IMR-90 (cell line): Measurements from ENCODE around the gene ANGPTL7. TPM values are rescaled to one million over a fixed set of nuclear protein-coding genes. Genes with fewer than 3 reads are reported as not detected.
A peak's percentile ranks its signal among the peaks of the same experiment; 100 is the strongest.

Experiments used
- ATAC-seq: fragments of 200-7000 bp; cut with Tn5 transposase; 2 replicates; pipeline ENCODE4 v1.9.1; 2020; ENCODE audit warnings: low read depth, mild to moderate bottlenecking, moderate library complexity
- BruUV-seq: library from RNA; stranded (reverse); fragments of 400-500 nt; replicated peaks from 2 replicates; lab custom pipeline; 2021; lab: Mats Ljungman, UMichigan
- CTCF ChIA-PET: fragments of 300-600 bp; formaldehyde crosslinking; extraction: SDS; loops from one replicate; lab custom pipeline; 2021; ENCODE audit warnings: antibody characterized with exemption; lab: Yijun Ruan, JAX
- POLR2A ChIA-PET: fragments of 300-600 bp; sonication (Branson Sonifier 250); formaldehyde crosslinking; loops from one replicate; lab custom pipeline; 2022; ENCODE audit warnings: antibody characterized with exemption; ENCODE audit not compliant: unreplicated experiment; lab: Charles Lee
- DNase-seq: peaks from one replicate; pipeline ENCODE4 v3.0.0; 2013
- H2AFZ ChIP-seq: replicated peaks from 2 replicates; pipeline ENCODE3; 2013; ENCODE audit warnings: low read length, mild to moderate bottlenecking; ENCODE audit not compliant: poor library complexity
- H2AK5ac ChIP-seq: 2 replicates; pipeline ENCODE4 v1.6.1; 2013; ENCODE audit warnings: low read depth, low read length, inconsistent platforms
- H2AK9ac ChIP-seq: replicated peaks from 2 replicates; pipeline ENCODE3; 2013; ENCODE audit warnings: mild to moderate bottlenecking, low read depth, low read length, moderate library complexity; ENCODE audit not compliant: poor library complexity
- H2BK120ac ChIP-seq: 2 replicates; pipeline ENCODE4 v1.6.1; 2013; ENCODE audit warnings: low read depth, low read length, inconsistent platforms
- H2BK15ac ChIP-seq: 3 replicates; pipeline ENCODE4 v1.6.1; 2013; ENCODE audit warnings: low read depth, low read length, inconsistent platforms
- H2BK20ac ChIP-seq: 2 replicates; pipeline ENCODE4 v1.6.1; 2013; ENCODE audit warnings: low read depth, mild to moderate bottlenecking, inconsistent platforms, low read length, moderate library complexity
- H2BK5ac ChIP-seq: 2 replicates; pipeline ENCODE4 v1.6.1; 2013; ENCODE audit warnings: mild to moderate bottlenecking, low read depth, low read length, inconsistent platforms; ENCODE audit not compliant: poor library complexity, severe bottlenecking
- H3K14ac ChIP-seq: replicated peaks from 2 replicates; pipeline ENCODE4 v1.6.1; 2013; ENCODE audit warnings: low read depth, low read length, inconsistent platforms
- H3K18ac ChIP-seq: 2 replicates; pipeline ENCODE4 v1.6.1; 2013; ENCODE audit warnings: low read depth, low read length, control low read depth
- H3K23ac ChIP-seq: 2 replicates; pipeline ENCODE4 v1.6.1; 2013; ENCODE audit warnings: low read depth, low read length, inconsistent platforms
- H3K27ac ChIP-seq: 2 replicates; pipeline ENCODE4 v1.5.1; 2013; ENCODE audit warnings: mild to moderate bottlenecking, control low read depth, low read length; ENCODE audit not compliant: insufficient read depth
- H3K27me3 ChIP-seq: 2 replicates; pipeline ENCODE4 v1.6.1; 2013; ENCODE audit warnings: low read length; ENCODE audit not compliant: control insufficient read depth, insufficient read depth
- H3K36me3 ChIP-seq: 2 replicates; pipeline ENCODE4 v1.6.1; 2013; ENCODE audit warnings: low read length, mixed read lengths; ENCODE audit not compliant: control insufficient read depth, insufficient read depth
- H3K4ac ChIP-seq: 2 replicates; pipeline ENCODE4 v1.6.1; 2013; ENCODE audit warnings: low read depth, low read length, inconsistent platforms
- H3K4me1 ChIP-seq: 2 replicates; pipeline ENCODE4 v1.6.1; 2013; ENCODE audit warnings: low read length, mixed read lengths; ENCODE audit not compliant: control insufficient read depth, insufficient read depth
- H3K4me2 ChIP-seq: 2 replicates; pipeline ENCODE4 v1.6.1; 2013; ENCODE audit warnings: low read depth, mild to moderate bottlenecking, control low read depth, low read length, moderate library complexity
- H3K4me3 ChIP-seq: 2 replicates; pipeline ENCODE4 v1.5.1; 2013; ENCODE audit warnings: low read depth, mild to moderate bottlenecking, control low read depth, low read length, moderate library complexity; ENCODE audit not compliant: insufficient read depth
- H3K56ac ChIP-seq: 2 replicates; pipeline ENCODE4 v1.6.1; 2013; ENCODE audit warnings: low read length, inconsistent platforms; ENCODE audit not compliant: insufficient read depth; ENCODE audit errors: extremely low read depth
- H3K79me1 ChIP-seq, 2 experiments: 2 replicates each; pipeline ENCODE4 v1.6.1; 2013; ENCODE audit warnings: low read length in 2 of 2, inconsistent platforms in 1 of 2, low read depth in 1 of 2
- H3K9ac ChIP-seq: 2 replicates; pipeline ENCODE4 v1.6.1; 2013; ENCODE audit warnings: low read depth, low read length, control low read depth
- H3K9me1 ChIP-seq: 2 replicates; pipeline ENCODE4 v1.6.1; 2013; ENCODE audit warnings: low read length, inconsistent platforms; ENCODE audit not compliant: insufficient read depth
- H3K9me3 ChIP-seq: 2 replicates; pipeline ENCODE4 v1.6.1; 2013; ENCODE audit warnings: low read length; ENCODE audit not compliant: control insufficient read depth, insufficient read depth
- H4K20me1 ChIP-seq: 2 replicates; pipeline ENCODE4 v1.6.1; 2013; ENCODE audit warnings: low read length, inconsistent platforms; ENCODE audit not compliant: insufficient read depth
- H4K5ac ChIP-seq: 2 replicates; pipeline ENCODE4 v1.6.1; 2013; ENCODE audit warnings: mild to moderate bottlenecking, low read depth, low read length, control low read depth
- H4K8ac ChIP-seq, 2 experiments: 2 replicates each; pipeline ENCODE4 v1.6.1; 2013; ENCODE audit warnings: low read depth in 2 of 2, low read length in 2 of 2, control low read depth in 1 of 2, inconsistent platforms in 1 of 2
- H4K91ac ChIP-seq: 2 replicates; pipeline ENCODE4 v1.6.1; 2013; ENCODE audit warnings: low read depth, low read length, inconsistent platforms; ENCODE audit not compliant: insufficient read depth
- BHLHE40 ChIP-seq: fragments of 150-350 bp; IDR thresholded peaks from 2 replicates; pipeline ENCODE4 v1.6.1; 2016; ENCODE audit warnings: mild to moderate bottlenecking, low read depth, low read length
- CEBPB ChIP-seq: IDR thresholded peaks from 2 replicates; pipeline ENCODE4 v1.6.1; 2012; ENCODE audit warnings: low read depth, low read length, improper control_type of control experiment
- CHD1 ChIP-seq: IDR thresholded peaks from 2 replicates; pipeline ENCODE4 v1.6.1; 2012; ENCODE audit warnings: low read depth, low read length, improper control_type of control experiment
- FOS ChIP-seq: fragments of 150-350 bp; IDR thresholded peaks from 2 replicates; pipeline ENCODE4 v1.6.1; 2016; ENCODE audit warnings: low read depth, low read length
- MAFK ChIP-seq: IDR thresholded peaks from 2 replicates; pipeline ENCODE4 v1.6.1; 2012; ENCODE audit warnings: low read depth, low read length, improper control_type of control experiment
- MAZ ChIP-seq: IDR thresholded peaks from 2 replicates; pipeline ENCODE4 v1.6.1; 2012; ENCODE audit warnings: low read depth, mild to moderate bottlenecking, low read length, improper control_type of control experiment, moderate library complexity, borderline replicate concordance
- MXI1 ChIP-seq: IDR thresholded peaks from 2 replicates; pipeline ENCODE4 v1.6.1; 2012; ENCODE audit warnings: low read depth, mild to moderate bottlenecking, low read length, moderate library complexity, borderline replicate concordance
- NFE2L2 ChIP-seq: fragments of 150-350 bp; IDR thresholded peaks from 2 replicates; pipeline ENCODE4 v1.6.1; 2016; ENCODE audit warnings: low read depth, mild to moderate bottlenecking, low read length
- RAD21 ChIP-seq: IDR thresholded peaks from 2 replicates; pipeline ENCODE4 v1.6.1; 2012; ENCODE audit warnings: low read length, improper control_type of control experiment
- RCOR1 ChIP-seq: IDR thresholded peaks from 2 replicates; pipeline ENCODE4 v1.6.1; 2012; ENCODE audit warnings: mild to moderate bottlenecking, low read length, improper control_type of control experiment; ENCODE audit not compliant: insufficient replicate concordance
- RFX5 ChIP-seq: IDR thresholded peaks from 2 replicates; pipeline ENCODE4 v1.8.0; 2012; ENCODE audit warnings: low read depth, mild to moderate bottlenecking, low read length, moderate library complexity
- SMC3 ChIP-seq: fragments of 150-350 bp; IDR thresholded peaks from 2 replicates; pipeline ENCODE4 v1.6.1; 2016; ENCODE audit warnings: low read depth, mild to moderate bottlenecking, antibody characterized with exemption, low read length, moderate library complexity
- WGBS, 2 experiments: methylation state at CpG; one replicate each; pipeline versions ENCODE4 v1.1.5 to v1.1.7; 2013; ENCODE audit warnings: missing lambda C conversion rate in 2 of 2; ENCODE audit not compliant: insufficient read length in 1 of 2; ENCODE audit errors: extremely low coverage in 2 of 2; 5-methylcytosine and 5-hydroxymethylcytosine counted together
- dilution Hi-C: fragments of 300-500 bp; cut with HindIII; formaldehyde crosslinking; loops from one replicate; pipeline ENCODE4 v1.14.3; 2018; ENCODE audit warnings: low sequenced_read_pairs; ENCODE audit not compliant: unreplicated experiment
- in situ Hi-C: fragments of 300-500 bp; cut with MboI; formaldehyde crosslinking; loops from 3 replicates; pipeline ENCODE4 v1.14.3; 2019; ENCODE audit warnings: low sequenced_read_pairs, inconsistent platforms, mixed read lengths
- intact Hi-C: fragments of 100-400 bp; cut with micrococcal nuclease; formaldehyde crosslinking; loops from 2 replicates; pipeline ENCODE4 v1.10.0; 2022
- polyA plus RNA-seq, 3 experiments: library from polyadenylated mRNA; depleted of rRNA; stranded (reverse); fragments of >200 nt; gene quantifications; 2 replicates each; pipeline ENCODE4 v1.2.3, GENCODE V29; 2012; ENCODE audit warnings: low replicate concordance in 1 of 3
- total RNA-seq: library from RNA; depleted of rRNA; stranded (reverse); fragments of >200 nt; gene quantifications from 2 replicates; pipeline ENCODE4 v1.2.3, GENCODE V29; 2012
- TF ChIP-seq, protein P1 (sequence below): fragments of 150-350 bp; IDR thresholded peaks from 2 replicates; pipeline ENCODE4 v1.6.1; 2016; ENCODE audit warnings: low read depth, mild to moderate bottlenecking, low read length, moderate library complexity, borderline replicate concordance

The ANGPTL7 gene
- total and polyA plus RNA-seq, 2 of the 4 experiments (the other 2 are of a cell fraction): under 0.01 TPM; not detected in 1

DNA sequence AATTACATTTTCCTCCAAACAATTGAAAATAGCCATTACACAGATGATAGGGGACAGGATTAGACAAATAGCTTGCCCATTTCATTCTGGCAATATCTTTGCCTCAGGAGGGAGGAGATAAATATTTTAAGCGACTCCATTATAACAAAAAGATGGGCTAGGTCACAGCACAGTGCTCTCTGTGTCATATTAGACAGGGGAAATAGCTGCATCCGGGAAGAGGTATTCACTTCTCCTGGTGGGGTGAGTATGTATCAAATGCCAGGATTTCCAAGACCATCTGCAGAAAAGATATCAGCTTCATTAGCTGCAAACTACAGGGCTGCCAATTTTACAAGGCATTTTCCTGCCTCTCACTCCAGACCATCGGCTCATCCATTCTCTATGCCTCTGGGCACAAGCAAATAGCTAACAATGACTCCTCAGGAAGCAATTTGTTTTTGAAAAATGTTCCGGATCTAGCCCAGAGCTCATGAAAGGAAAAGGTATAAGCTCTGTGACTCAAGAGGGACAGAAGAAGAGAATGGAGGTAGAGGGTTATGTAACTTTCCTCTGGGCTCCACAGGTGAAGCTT lies 41.9 kb upstream of the ANGPTL7 start:
- ATAC-seq: peak; percentile 62
- TF ChIP-seq FOS (no peak), MAZ (no peak), RAD21 (no peak), CHD1 (no peak), MAFK (no peak), SMC3 (no peak), NFE2L2 (no peak), CEBPB (no peak), MXI1 (no peak), BHLHE40 (no peak), RFX5 (no peak), RCOR1 (no peak)
- TF ChIP-seq, protein P1, sequence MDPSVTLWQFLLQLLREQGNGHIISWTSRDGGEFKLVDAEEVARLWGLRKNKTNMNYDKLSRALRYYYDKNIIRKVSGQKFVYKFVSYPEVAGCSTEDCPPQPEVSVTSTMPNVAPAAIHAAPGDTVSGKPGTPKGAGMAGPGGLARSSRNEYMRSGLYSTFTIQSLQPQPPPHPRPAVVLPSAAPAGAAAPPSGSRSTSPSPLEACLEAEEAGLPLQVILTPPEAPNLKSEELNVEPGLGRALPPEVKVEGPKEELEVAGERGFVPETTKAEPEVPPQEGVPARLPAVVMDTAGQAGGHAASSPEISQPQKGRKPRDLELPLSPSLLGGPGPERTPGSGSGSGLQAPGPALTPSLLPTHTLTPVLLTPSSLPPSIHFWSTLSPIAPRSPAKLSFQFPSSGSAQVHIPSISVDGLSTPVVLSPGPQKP: no peak
- no peak overlapping the region for H3K27ac ChIP-seq

More for the DNA sequence above, 41.9 kb upstream of the ANGPTL7 start:
- H2BK5ac ChIP-seq: no peak overlapping the region
- no peak overlapping the region for H3K4me3 ChIP-seq
- no TSS peak for BruUV-seq
- no peak overlapping the region for H3K9ac ChIP-seq
- no peak overlapping the region for H2BK15ac ChIP-seq
- H2AFZ ChIP-seq: no peak overlapping the region
- dilution Hi-C loops: no loop called here
- no peak overlapping the region for H3K23ac ChIP-seq
- H3K36me3 ChIP-seq: peaks cover 31% of the 10 kb centered on the region
- in situ Hi-C loops: no loop called here
- H2BK20ac ChIP-seq: no peak overlapping the region
- peak; percentile 34 for DNase-seq
- no peak overlapping the region for H3K14ac ChIP-seq
- no CpG with 5 or more reads among the region's 4 CpGs for WGBS, 2 experiments
- H4K8ac ChIP-seq: no peak overlapping the region
- H2AK9ac ChIP-seq: no peak overlapping the region
- intact Hi-C loops: no loop called here
- no peak overlapping the region for H2AK5ac ChIP-seq
- peaks cover 2% of the 10 kb centered on the region for H3K4me1 ChIP-seq
- no peak overlapping the region for H3K56ac ChIP-seq
- H3K18ac ChIP-seq: no peak overlapping the region
- no peaks in the 10 kb centered on the region for H3K9me3 ChIP-seq
- ChIA-PET POLR2A (no interaction called here), CTCF (no interaction called here)
- peaks cover 0 to 3% of the 10 kb centered on the region in 2 experiments; a peak in 1 of 4 replicates for H3K79me1 ChIP-seq
- no peak overlapping the region for H3K4ac ChIP-seq
- no peaks in the 10 kb centered on the region for H4K20me1 ChIP-seq
- H3K4me2 ChIP-seq: no peak overlapping the region
- H2BK120ac ChIP-seq: no peak overlapping the region
- no peaks in the 10 kb centered on the region for H3K27me3 ChIP-seq
- peaks cover 3% of the 10 kb centered on the region; the same call in 1 of the 2 replicates for H3K9me1 ChIP-seq
- H4K91ac ChIP-seq: no peak overlapping the region
- H4K5ac ChIP-seq: no peak overlapping the region
